Activated B cell treated with CpG ODN at 0.5 μM for 24 hours (primary cell): ENCODE data around the gene CHD6. TPM values are rescaled to one million over a fixed set of nuclear protein-coding genes. Genes with fewer than 3 reads are reported as not detected.

ENCODE experiments used
- ATAC-seq: fragments of 200-7000 bp; cut with Tn5 transposase; one replicate; pipeline ENCODE4 v1.10.0; 2021; ENCODE audit warnings: low read depth, mild to moderate bottlenecking, moderate library complexity
- CTCF ChIA-PET: fragments of 350-600 bp; sonication (Branson Sonifier 250); formaldehyde crosslinking; loops from one replicate; lab custom pipeline; 2021; ENCODE audit warnings: antibody characterized with exemption; lab: Charles Lee
- POLR2A ChIA-PET: fragments of 350-600 bp; sonication (Branson Sonifier 250); formaldehyde crosslinking; loops from one replicate; lab custom pipeline; 2021; ENCODE audit warnings: antibody characterized with exemption; lab: Charles Lee
- DNase-seq: peaks from one replicate; pipeline ENCODE4 v3.0.0; 2022
- H3K27ac Mint-ChIP-seq: one replicate; pipeline ENCODE4 v1.8.0; 2020; ENCODE audit warnings: mixed read lengths
- H3K27me3 Mint-ChIP-seq: one replicate; pipeline ENCODE4 v1.8.0; 2021; ENCODE audit warnings: mixed read lengths
- H3K36me3 Mint-ChIP-seq: one replicate; pipeline ENCODE4 v1.8.0; 2021; ENCODE audit warnings: low read depth, mixed read lengths
- H3K4me1 Mint-ChIP-seq: one replicate; pipeline ENCODE4 v1.8.0; 2021; ENCODE audit warnings: mixed read lengths
- H3K4me3 Mint-ChIP-seq: one replicate; pipeline ENCODE4 v1.8.0; 2020; ENCODE audit warnings: mild to moderate bottlenecking, mixed read lengths
- H3K9me3 Mint-ChIP-seq: one replicate; pipeline ENCODE4 v1.8.0; 2020; ENCODE audit warnings: mixed read lengths
- CTCF ChIP-seq: fragments of 200-600 bp; IDR thresholded peaks from one replicate; pipeline ENCODE4 v1.8.0; 2022; ENCODE audit warnings: antibody characterized with exemption, mild to moderate bottlenecking
- intact Hi-C: fragments of 100-400 bp; cut with micrococcal nuclease; formaldehyde crosslinking; loops from one replicate; pipeline ENCODE4 v1.15.1; 2024
- total RNA-seq: library from RNA; stranded (reverse); gene quantifications from 2 replicates; pipeline ENCODE4 v1.2.3, GENCODE V29; 2022

CHD6 gene
- total RNA-seq, 1 donor from 2014 or later = 59.9 TPM

- DNase-seq = no peak
- ATAC-seq = no peak
- Mint-ChIP-seq H3K4me3 (no peak overlapping the region), H3K27me3 (no peaks in the 10 kb centered on the region), H3K27ac (no peak overlapping the region), H3K4me1 (no peaks in the 10 kb centered on the region), H3K9me3 (peaks cover 8% of the 10 kb centered on the region), H3K36me3 (peaks cover 55% of the 10 kb centered on the region)
- CTCF ChIA-PET = no interaction called here
- intact Hi-C loops = no loop called here
- POLR2A ChIA-PET = no interaction called here
- TF ChIP-seq CTCF = no peak
Observed at GRCh38 chr20:41506192-41506915, 111.8 kb downstream of the CHD6 start.

GRCh38 chr20:41505184-41505583, 113.0 kb downstream of the CHD6 start:
- POLR2A ChIA-PET = no interaction called here

GRCh38 chr20:41501376-41501775, 116.8 kb downstream of the CHD6 start:
- ChIA-PET CTCF (no interaction called here), POLR2A (no interaction called here)
- no peak for DNase-seq
- Mint-ChIP-seq H3K27me3 (no peaks in the 10 kb centered on the region), H3K9me3 (peaks cover 8% of the 10 kb centered on the region), H3K4me3 (no peak overlapping the region), H3K36me3 (peaks cover 47% of the 10 kb centered on the region), H3K4me1 (no peaks in the 10 kb centered on the region), H3K27ac (no peak overlapping the region)
- no peak for ATAC-seq
- intact Hi-C loops = no loop called here
- no peak for TF ChIP-seq CTCF

More at GRCh38 chr20:41505184-41505583, 113.0 kb downstream of the CHD6 start:
- Mint-ChIP-seq H3K36me3 (peaks cover 48% of the 10 kb centered on the region), H3K4me3 (no peak overlapping the region), H3K4me1 (no peaks in the 10 kb centered on the region), H3K27me3 (no peaks in the 10 kb centered on the region), H3K9me3 (peaks cover 8% of the 10 kb centered on the region), H3K27ac (no peak overlapping the region)
- CTCF ChIA-PET = no interaction called here
- no peak for DNase-seq
- TF ChIP-seq CTCF = no peak
- ATAC-seq = no peak
- intact Hi-C loops = no loop called here

GRCh38 chr20:41499961-41500725, 118.0 kb downstream of the CHD6 start:
- ATAC-seq (no peak), DNase-seq (no peak)
- intact Hi-C loops = no loop called here
- no peak for TF ChIP-seq CTCF
- Mint-ChIP-seq H3K4me3 (no peak overlapping the region), H3K27ac (no peak overlapping the region), H3K27me3 (no peaks in the 10 kb centered on the region), H3K9me3 (no peaks in the 10 kb centered on the region), H3K4me1 (no peaks in the 10 kb centered on the region), H3K36me3 (peaks cover 48% of the 10 kb centered on the region)
- ChIA-PET POLR2A (interaction anchor here (0.6 kb wide), 1 partner anchor 93 kb away, joined by 3 read pairs; no protein-coding TSS in a partner anchor), CTCF (no interaction called here)

- H3K27ac Mint-ChIP-seq = no peak overlapping the region
- intact Hi-C loops = no loop called here
- no peaks in the 10 kb centered on the region for H3K27me3 Mint-ChIP-seq
- DNase-seq = no peak
- H3K9me3 Mint-ChIP-seq = no peaks in the 10 kb centered on the region
- peaks cover 47% of the 10 kb centered on the region for H3K36me3 Mint-ChIP-seq
- ATAC-seq = no peak
- CTCF ChIA-PET = no interaction called here
- POLR2A ChIA-PET = no interaction called here
- H3K4me3 Mint-ChIP-seq = no peak overlapping the region
- TF ChIP-seq CTCF = no peak
- no peaks in the 10 kb centered on the region for H3K4me1 Mint-ChIP-seq
Observed at GRCh38 chr20:41499064-41499463, 119.1 kb downstream of the CHD6 start.
